GM13976 (cell line): ENCODE data around the gene SOWAHA.

Source experiments
- DNase-seq: peaks from one replicate; pipeline ENCODE4 v3.0.0; 2012; ENCODE audit warnings: low spot score
- CTCF ChIP-seq: IDR thresholded peaks from 2 replicates; pipeline ENCODE4 v1.5.1; 2012; ENCODE audit warnings: borderline replicate concordance, mild to moderate bottlenecking; ENCODE audit not compliant: insufficient read depth; ENCODE audit errors: extremely low read depth, missing control alignments, control extremely low read depth
- in situ Hi-C: fragments of 300-500 bp; cut with MboI; formaldehyde crosslinking; loops from one replicate; pipeline ENCODE4 v1.12.0; 2022; ENCODE audit warnings: low sequenced_read_pairs, mixed read lengths, inconsistent platforms; ENCODE audit not compliant: unreplicated experiment

Gene SOWAHA

GRCh38 chr5:132837868-132838267 is 24.8 kb downstream of the SOWAHA start:
- no peak for TF ChIP-seq CTCF
- in situ Hi-C loops = no loop called here
- DNase-seq = no peak

- in situ Hi-C loops = no loop called here
- DNase-seq = no peak
- no peak for TF ChIP-seq CTCF
Observed at GRCh38 chr5:132838516-132839282, 25.6 kb downstream of the SOWAHA start.

GRCh38 chr5:132839426-132840301 is 26.6 kb downstream of the SOWAHA start:
- DNase-seq = no peak
- in situ Hi-C loops = no loop called here
- no peak for TF ChIP-seq CTCF

- in situ Hi-C loops = no loop called here
- TF ChIP-seq CTCF = no peak
- no peak for DNase-seq
Observed at GRCh38 chr5:132840313-132840712, 27.2 kb downstream of the SOWAHA start.

GRCh38 chr5:132840896-132841295 is 27.8 kb downstream of the SOWAHA start:
- TF ChIP-seq CTCF = no peak
- no peak for DNase-seq
- in situ Hi-C loops = no loop called here

- TF ChIP-seq CTCF = no peak
- in situ Hi-C loops = no loop called here
- DNase-seq = no peak
Observed at GRCh38 chr5:132841305-132841704, 28.2 kb downstream of the SOWAHA start.
